GM12878 (cell line): ENCODE results near the gene TRIP4. TPM values are rescaled to one million over a fixed set of nuclear protein-coding genes. Genes with fewer than 3 reads are reported as not detected.

Source experiments
- ATAC-seq: fragments of 200-7000 bp; cut with Tn5 transposase; 3 replicates; pipeline ENCODE4 v1.9.1; 2020; ENCODE audit warnings: mild to moderate bottlenecking, moderate library complexity
- BruUV-seq: library from RNA; stranded (reverse); fragments of 400-500 nt; replicated peaks from 2 replicates; lab custom pipeline; 2021; lab: Mats Ljungman, UMichigan
- CTCF ChIA-PET: fragments of 300-600 bp; sonication (Branson Sonifier 250); formaldehyde crosslinking; extraction: SDS; loops from one replicate; lab custom pipeline; 2021; ENCODE audit warnings: inconsistent platforms; lab: Yijun Ruan, JAX
- POLR2A ChIA-PET: fragments of 350-600 bp; formaldehyde crosslinking; extraction: SDS; loops from one replicate; lab custom pipeline; 2021; ENCODE audit warnings: inconsistent platforms; lab: Charles Lee
- RAD21 ChIA-PET: fragments of 300-600 bp; sonication (Branson Sonifier 250); formaldehyde crosslinking; loops from one replicate; lab custom pipeline; 2023; ENCODE audit warnings: antibody characterized with exemption; ENCODE audit not compliant: unreplicated experiment; lab: Charles Lee
- SMC1A ChIA-PET: fragments of 300-600 bp; sonication (Branson Sonifier 250); formaldehyde crosslinking; loops from one replicate; lab custom pipeline; 2023; ENCODE audit not compliant: unreplicated experiment, uncharacterized antibody; lab: Charles Lee
- DNase-seq: peaks from one replicate; pipeline ENCODE4 v3.0.0-alpha.2; 2011; ENCODE audit warnings: low read depth, low spot score
- FAIRE-seq: peaks from 3 replicates; lab custom pipeline; 2011; peaks lifted over from hg19 to GRCh38; lab: Jason Lieb, UNC
- H2AFZ ChIP-seq: 2 replicates; pipeline ENCODE4 v1.6.0; 2011; ENCODE audit warnings: low read depth, low read length, control low read depth; ENCODE audit not compliant: control insufficient read depth
- H3K27ac ChIP-seq: 2 replicates; pipeline ENCODE4 v1.5.1; 2011; ENCODE audit warnings: control low read depth; ENCODE audit not compliant: control insufficient read depth, insufficient read depth
- H3K27me3 ChIP-seq, 2 experiments: replicated peaks in 1 of 2; 2 replicates each; pipeline versions ENCODE4 v1.6.0 to v1.6.1; 2011; ENCODE audit warnings: low read length in 1 of 2; ENCODE audit not compliant: control insufficient read depth in 2 of 2, insufficient read depth in 2 of 2
- H3K36me3 ChIP-seq, 2 experiments: 2 replicates each; pipeline ENCODE4 v1.5.1; 2011; ENCODE audit warnings: low read length in 1 of 2; ENCODE audit not compliant: control insufficient read depth in 2 of 2, insufficient read depth in 2 of 2
- H3K4me1 ChIP-seq: 2 replicates; pipeline ENCODE4 v1.6.1; 2011; ENCODE audit warnings: mild to moderate bottlenecking, low read length, moderate library complexity, mixed read lengths; ENCODE audit not compliant: control insufficient read depth, insufficient read depth
- H3K4me2 ChIP-seq: 2 replicates; pipeline ENCODE4 v1.6.0; 2011; ENCODE audit warnings: control low read depth; ENCODE audit not compliant: control insufficient read depth, insufficient read depth
- H3K4me3 ChIP-seq: fragments of 200-600 bp; sonication (generic); 2 replicates; pipeline ENCODE4 v1.5.1; 2016
- H3K79me2 ChIP-seq: 2 replicates; pipeline ENCODE4 v1.6.0; 2011; ENCODE audit warnings: low read length; ENCODE audit not compliant: control insufficient read depth, insufficient read depth
- H3K9ac ChIP-seq: 2 replicates; pipeline ENCODE4 v1.8.0; 2011; ENCODE audit warnings: low read length, control low read depth, mixed read lengths; ENCODE audit not compliant: control insufficient read depth, insufficient read depth
- H3K9me3 ChIP-seq: replicated peaks from 3 replicates; pipeline ENCODE4 v1.5.1; 2011; ENCODE audit warnings: mild to moderate bottlenecking, low read length; ENCODE audit not compliant: control insufficient read depth, insufficient read depth
- H4K20me1 ChIP-seq: 2 replicates; pipeline ENCODE4 v1.6.0; 2011; ENCODE audit not compliant: control insufficient read depth, insufficient read depth
- BCL11A ChIP-seq: IDR thresholded peaks from 2 replicates; pipeline ENCODE4 v1.6.1; 2011; ENCODE audit warnings: low read depth, low read length
- BMI1 ChIP-seq: fragments of 450-650 bp; IDR thresholded peaks from 2 replicates; pipeline ENCODE4 v1.6.1; 2016; ENCODE audit warnings: mild to moderate bottlenecking, moderate library complexity, borderline replicate concordance
- DPF2 ChIP-seq: fragments of 450-650 bp; IDR thresholded peaks from 2 replicates; pipeline ENCODE4 v1.6.1; 2017; ENCODE audit warnings: mild to moderate bottlenecking
- EED ChIP-seq: sonication (generic); IDR thresholded peaks from 2 replicates; pipeline ENCODE4 v1.6.1; 2016; ENCODE audit warnings: antibody characterized with exemption, low read depth
- HDAC2 ChIP-seq: fragments of 200-600 bp; sonication (generic); IDR thresholded peaks from 2 replicates; pipeline ENCODE4 v1.6.1; 2017
- JUND ChIP-seq: IDR thresholded peaks from 2 replicates; pipeline ENCODE4 v1.6.1; 2012; ENCODE audit warnings: low read depth, mild to moderate bottlenecking, low read length, improper control_type of control experiment, moderate library complexity
- LARP7 ChIP-seq: fragments of 450-650 bp; IDR thresholded peaks from 2 replicates; pipeline ENCODE4 v1.6.1; 2017; ENCODE audit warnings: mild to moderate bottlenecking
- MTA3 ChIP-seq: IDR thresholded peaks from 2 replicates; pipeline ENCODE4 v1.6.1; 2012; ENCODE audit warnings: low read length, inconsistent platforms, borderline replicate concordance
- NBN ChIP-seq: fragments of 450-650 bp; IDR thresholded peaks from 2 replicates; pipeline ENCODE4 v1.6.1; 2016
- RFX5 ChIP-seq: IDR thresholded peaks from 2 replicates; pipeline ENCODE4 v1.6.1; 2011; ENCODE audit warnings: low read depth, low read length, improper control_type of control experiment
- SREBF2 ChIP-seq: IDR thresholded peaks from 2 replicates; pipeline ENCODE4 v1.6.1; 2012; ENCODE audit warnings: mild to moderate bottlenecking, low read length
- STAT1 ChIP-seq: fragments of 450-650 bp; conservative IDR thresholded peaks from 2 replicates; pipeline ENCODE4 v1.6.1; 2014; ENCODE audit warnings: antibody characterized with exemption, mild to moderate bottlenecking
- TCF7 ChIP-seq: IDR thresholded peaks from 2 replicates; pipeline ENCODE4 v1.6.1; 2014; ENCODE audit warnings: antibody characterized with exemption, borderline replicate concordance
- WGBS: methylation state at CpG from one replicate; pipeline ENCODE4 v1.1.6; 2016; ENCODE audit warnings: low lambda C conversion rate; ENCODE audit not compliant: insufficient replicate concordance, insufficient coverage; ENCODE audit errors: missing lambda C conversion rate; 5-methylcytosine and 5-hydroxymethylcytosine counted together
- in situ Hi-C: fragments of 300-500 bp; cut with MboI; formaldehyde crosslinking; loops from 9 replicates; pipeline ENCODE4 v1.14.3; 2018; ENCODE audit warnings: mixed read lengths
- intact Hi-C: fragments of 100-400 bp; cut with micrococcal nuclease; formaldehyde crosslinking; loops from one replicate; pipeline ENCODE4 v1.14.2; 2022; ENCODE audit not compliant: unreplicated experiment
- polyA plus RNA-seq, 11 experiments: library from polyadenylated mRNA; depleted of rRNA in 4 of 11; unstranded in 6 of 11; stranded (reverse) in 5 of 11; fragments of >200 nt; fragmentation: Nextera tagmentation in 4 of 11; fragmentation: Illumina TruSeq in 1 of 11; extraction: Ambion mirVana in 4 of 11; extraction: Trizol in 1 of 11; gene quantifications; 1 replicate in 1 of 11; 2 replicates in 10 of 11; pipeline versions ENCODE4 v1.2.1 to v1.2.3, GENCODE V29; 2011 to 2016; ENCODE audit warnings: inconsistent platforms in 2 of 11, missing spikeins in 2 of 11, low read depth in 1 of 11
- total RNA-seq, 4 experiments: library from RNA; depleted of rRNA in 3 of 4; stranded (reverse); fragments of >200 nt in 3 of 4; fragmentation: Illumina TruSeq in 1 of 4; extraction: Trizol in 1 of 4; gene quantifications; 2 replicates each; pipeline versions ENCODE4 v1.2.1 to v1.2.3, GENCODE V29; 2013 to 2021
- TF ChIP-seq, protein P1 (sequence below): fragments of 450-650 bp; IDR thresholded peaks from 2 replicates; pipeline ENCODE4 v1.6.1; 2016; ENCODE audit warnings: mild to moderate bottlenecking
- TF ChIP-seq, protein P2 (sequence below): fragments of 450-650 bp; IDR thresholded peaks from 2 replicates; pipeline ENCODE4 v1.6.1; 2017; ENCODE audit warnings: low read depth, mild to moderate bottlenecking, moderate library complexity

TRIP4 gene
- total and polyA plus RNA-seq, 10 of the 15 experiments (the other 5 are each of a cell fraction or from before 2014, with no cell fraction given): 6.4 to 24.5 (median 20.0) TPM

DNA sequence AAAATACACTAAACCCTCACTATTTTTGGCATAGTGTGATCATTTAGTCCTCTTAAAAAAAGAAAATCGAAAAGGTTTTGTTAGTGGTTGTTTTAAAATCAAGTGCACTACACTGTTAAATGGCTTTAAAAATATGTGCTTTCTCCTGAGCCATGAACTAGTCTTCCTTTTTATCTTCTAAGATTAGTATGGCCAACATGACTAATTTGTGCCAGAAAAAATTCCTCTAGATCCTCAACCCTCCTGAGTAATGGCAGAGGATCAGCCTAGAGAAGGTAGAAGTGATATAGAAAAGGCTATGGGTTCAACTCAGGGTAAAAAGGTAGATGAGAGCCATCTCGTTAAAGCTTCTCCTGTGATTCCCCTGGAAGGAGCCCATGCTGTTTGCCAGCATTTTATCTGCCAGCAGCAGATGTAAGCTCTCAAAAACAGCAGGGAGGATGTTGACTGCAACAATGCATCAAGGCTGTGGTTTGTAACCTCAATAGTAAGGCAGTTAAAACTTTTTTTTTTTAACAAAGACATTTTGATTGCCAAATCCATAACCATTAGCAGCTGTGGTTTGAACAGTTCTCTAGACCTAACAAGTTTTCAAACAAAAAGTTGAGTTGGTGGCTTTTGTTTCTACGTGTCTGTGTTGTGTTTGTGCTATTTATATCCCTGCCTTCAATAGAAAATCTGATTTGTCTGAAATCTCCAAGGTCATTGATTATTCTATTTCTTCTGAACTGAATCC is 42.5 kb downstream of the TRIP4 start (continued):
- TF ChIP-seq STAT1 (no peak), RFX5 (no peak)

DNA sequence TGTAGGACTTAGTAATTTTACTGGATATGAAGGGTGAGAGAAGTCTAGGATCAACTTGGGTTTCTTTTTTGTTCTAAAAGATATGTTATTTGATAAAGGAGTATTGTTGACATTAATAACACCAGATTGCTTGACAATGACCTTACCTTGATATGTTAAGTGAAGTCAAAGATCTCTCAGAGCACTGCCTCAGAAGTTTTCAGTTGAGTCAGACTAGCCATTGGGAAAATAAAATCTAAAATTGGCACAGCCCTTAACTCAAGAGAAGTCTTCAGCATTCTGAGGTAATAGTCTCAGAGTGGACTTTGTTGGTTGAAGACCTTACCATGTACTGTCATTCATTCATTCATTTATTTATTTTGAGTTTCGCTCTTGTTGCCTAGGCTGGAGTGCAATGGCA is 50.3 kb downstream of the TRIP4 start:
- intact Hi-C loops: no loop called here
- Histone ChIP-seq H4K20me1 (no peaks in the 10 kb centered on the region), H3K9ac (no peak overlapping the region), H3K79me2 (no peaks in the 10 kb centered on the region), H3K27ac (no peak overlapping the region), H2AFZ (no peak overlapping the region), H3K4me1 (peaks cover 3% of the 10 kb centered on the region), H3K4me2 (no peak overlapping the region), H3K36me3 (0 out of 4 replicates have a peak, but pooled peaks cover 0 to 3% of the 10 kb centered on the region in 2 experiments), H3K4me3 (no peak overlapping the region), H3K9me3 (no peaks in the 10 kb centered on the region), H3K27me3 (no peaks in the 10 kb centered on the region)
- POLR2A ChIA-PET: no interaction called here
- no peak for ATAC-seq
- no peak for FAIRE-seq
- WGBS: 100% methylated on average over 1 of the region's 1 CpG
- CTCF ChIA-PET: interaction anchor here (0.6 kb wide), 1 partner anchor 437 kb away, joined by 3 read pairs; no protein-coding TSS in a partner anchor
- RAD21 ChIA-PET: no interaction called here
- no peak for TF ChIP-seq BMI1
- no peak for TF ChIP-seq STAT1
- no peak for TF ChIP-seq MTA3
- no peak for TF ChIP-seq JUND
- no peak for TF ChIP-seq NBN
- TF ChIP-seq TCF7: no peak
- no peak for TF ChIP-seq DPF2
- TF ChIP-seq EED: no peak
- TF ChIP-seq, protein P1, sequence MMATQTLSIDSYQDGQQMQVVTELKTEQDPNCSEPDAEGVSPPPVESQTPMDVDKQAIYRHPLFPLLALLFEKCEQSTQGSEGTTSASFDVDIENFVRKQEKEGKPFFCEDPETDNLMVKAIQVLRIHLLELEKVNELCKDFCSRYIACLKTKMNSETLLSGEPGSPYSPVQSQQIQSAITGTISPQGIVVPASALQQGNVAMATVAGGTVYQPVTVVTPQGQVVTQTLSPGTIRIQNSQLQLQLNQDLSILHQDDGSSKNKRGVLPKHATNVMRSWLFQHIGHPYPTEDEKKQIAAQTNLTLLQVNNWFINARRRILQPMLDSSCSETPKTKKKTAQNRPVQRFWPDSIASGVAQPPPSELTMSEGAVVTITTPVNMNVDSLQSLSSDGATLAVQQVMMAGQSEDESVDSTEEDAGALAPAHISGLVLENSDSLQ: no peak
- no peak for TF ChIP-seq LARP7
- no peak for TF ChIP-seq SREBF2
- TF ChIP-seq BCL11A: no peak
- TF ChIP-seq, protein P2, sequence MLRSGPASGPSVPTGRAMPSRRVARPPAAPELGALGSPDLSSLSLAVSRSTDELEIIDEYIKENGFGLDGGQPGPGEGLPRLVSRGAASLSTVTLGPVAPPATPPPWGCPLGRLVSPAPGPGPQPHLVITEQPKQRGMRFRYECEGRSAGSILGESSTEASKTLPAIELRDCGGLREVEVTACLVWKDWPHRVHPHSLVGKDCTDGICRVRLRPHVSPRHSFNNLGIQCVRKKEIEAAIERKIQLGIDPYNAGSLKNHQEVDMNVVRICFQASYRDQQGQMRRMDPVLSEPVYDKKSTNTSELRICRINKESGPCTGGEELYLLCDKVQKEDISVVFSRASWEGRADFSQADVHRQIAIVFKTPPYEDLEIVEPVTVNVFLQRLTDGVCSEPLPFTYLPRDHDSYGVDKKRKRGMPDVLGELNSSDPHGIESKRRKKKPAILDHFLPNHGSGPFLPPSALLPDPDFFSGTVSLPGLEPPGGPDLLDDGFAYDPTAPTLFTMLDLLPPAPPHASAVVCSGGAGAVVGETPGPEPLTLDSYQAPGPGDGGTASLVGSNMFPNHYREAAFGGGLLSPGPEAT: no peak
- no peak for TF ChIP-seq HDAC2
- DNase-seq: no peak
- BruUV-seq: no TSS peak
- SMC1A ChIA-PET: interaction anchor here (0.6 to 1.2 kb wide), 3 partner anchors 41 to 494 kb away, joined by 3 read pairs; no protein-coding TSS in a partner anchor
- in situ Hi-C loops: no loop called here
